Activated CD4-positive, alpha-beta T cell treated with anti-CD3 and anti-CD28 coated beads for 4 hours (primary cell): ENCODE results near the gene PAFAH1B1.
"Not testable (repeated sequence)": the region's sequence is repeated elsewhere in the genome, so short reads cannot be mapped to it uniquely, and the experiment has no call there.

Source experiments
- DNase-seq, 2 donors: peaks; one replicate each; pipeline ENCODE4 v3.0.0-alpha.2; 2020

The PAFAH1B1 gene

DNA sequence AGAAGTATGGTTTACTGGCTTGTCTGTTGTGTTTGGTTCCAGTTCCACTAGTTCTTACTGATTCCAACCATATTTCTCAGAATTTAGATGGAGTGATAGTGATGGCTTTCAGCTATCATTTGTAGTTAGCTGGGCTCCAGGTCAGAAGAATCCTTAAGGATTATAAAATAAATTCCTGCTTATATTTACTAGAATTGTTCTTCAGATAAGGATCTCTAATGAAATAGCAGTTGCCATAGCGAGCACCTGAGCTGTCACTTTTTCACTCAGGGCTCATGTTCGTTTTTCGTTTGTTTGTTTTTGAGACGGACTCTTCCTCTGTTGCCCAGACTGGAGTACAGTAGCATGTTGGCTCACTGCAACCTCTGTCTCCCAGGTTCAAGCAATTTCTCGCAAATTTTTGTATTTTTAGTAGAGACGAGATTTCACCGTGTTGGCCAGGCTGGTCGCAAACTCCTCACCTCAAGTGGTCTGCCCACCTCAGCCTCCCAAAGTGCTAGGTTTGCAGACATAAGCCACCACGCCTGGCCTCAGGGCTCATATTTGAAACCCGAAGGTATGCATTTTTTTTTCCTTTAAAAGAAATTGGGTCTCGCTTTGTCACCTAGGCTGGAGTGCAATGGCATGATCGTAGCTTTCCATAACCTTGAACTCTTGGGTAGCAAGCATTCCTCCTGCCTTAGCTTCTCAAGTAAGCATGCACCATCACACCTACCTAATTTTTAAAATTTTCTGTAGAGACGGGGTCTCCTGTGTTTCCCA lies 42.9 kb downstream of the PAFAH1B1 start:
- DNase-seq, result no peak

DNA sequence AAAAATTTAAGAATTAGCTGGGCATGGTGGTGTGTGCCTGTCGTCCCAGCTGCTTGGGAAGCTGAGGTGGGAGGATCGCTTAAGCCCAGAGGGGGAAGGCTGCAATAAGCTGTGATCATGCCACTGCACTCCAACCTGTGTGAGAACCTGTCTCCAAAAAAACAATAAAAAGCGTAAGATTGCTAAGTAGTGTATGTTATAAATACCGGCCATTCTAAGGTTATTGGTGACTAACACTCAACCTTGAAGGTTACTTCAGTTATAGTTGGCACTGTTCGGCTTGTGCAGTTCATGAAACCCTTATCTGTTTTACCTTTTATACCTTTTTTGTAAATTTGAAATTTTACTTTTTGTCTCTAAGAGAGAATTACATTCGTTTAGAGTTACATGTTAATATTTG lies 44.0 kb downstream of the PAFAH1B1 start:
- DNase-seq, result no peak

DNA sequence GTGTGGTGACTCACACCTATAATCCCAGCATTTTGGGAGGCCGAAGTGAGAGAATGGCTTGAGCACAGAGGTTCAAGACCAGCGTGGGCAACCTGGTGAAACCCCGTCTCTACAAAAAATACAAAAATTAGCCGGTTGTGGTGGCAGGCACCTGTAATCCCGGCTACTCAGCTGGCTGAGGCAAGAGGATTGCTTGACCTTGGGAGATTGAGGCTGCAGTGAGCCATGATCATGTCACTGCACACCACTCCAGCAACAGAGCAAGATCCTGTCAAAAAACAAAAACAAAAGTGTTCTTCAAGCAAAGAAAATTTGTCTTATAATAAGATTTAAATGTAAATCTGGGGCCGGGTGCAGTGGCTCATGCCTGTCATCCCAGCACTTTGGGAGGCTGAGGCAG lies 51.5 kb downstream of the PAFAH1B1 start:
- DNase-seq, result no peak

DNA sequence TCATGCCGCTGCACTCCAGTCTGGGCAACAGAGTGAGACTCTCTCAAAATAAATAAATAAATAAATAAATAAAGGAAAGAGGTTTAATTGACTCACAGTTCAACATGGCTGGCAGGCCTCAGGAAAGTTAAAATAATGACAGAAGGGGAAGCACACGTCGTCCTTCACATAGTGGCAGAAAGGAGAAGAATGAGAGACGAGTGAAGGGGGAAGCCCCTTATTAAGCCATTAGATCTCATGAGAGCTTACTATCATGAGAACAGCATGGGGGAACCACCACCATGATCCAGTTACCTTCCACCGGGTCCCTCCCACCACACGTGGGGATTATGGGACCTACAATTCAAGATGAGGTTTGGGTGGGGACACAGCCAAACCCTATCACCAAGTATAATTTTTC lies 54.5 kb downstream of the PAFAH1B1 start:
- no peak for DNase-seq

DNA sequence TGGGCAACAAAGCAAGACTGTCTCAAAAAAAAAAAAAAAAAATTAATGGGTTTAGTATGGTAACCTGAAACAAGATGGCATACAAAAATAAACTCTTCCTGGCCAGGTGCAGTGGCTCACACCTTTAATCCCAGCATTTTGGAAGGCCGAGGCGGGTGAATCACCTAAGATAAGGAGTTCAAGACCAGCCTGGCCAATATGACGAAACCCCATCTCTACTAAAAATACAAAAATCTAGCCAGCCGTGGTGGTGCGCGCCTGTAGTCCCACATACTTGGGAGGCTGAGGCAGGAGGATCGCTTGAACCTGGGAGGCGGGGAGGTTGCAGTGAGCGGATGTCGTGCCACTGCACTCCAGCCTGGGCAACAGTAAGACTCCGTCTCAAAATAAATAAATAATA lies 55.7 kb downstream of the PAFAH1B1 start:
- DNase-seq, result no peak

DNA sequence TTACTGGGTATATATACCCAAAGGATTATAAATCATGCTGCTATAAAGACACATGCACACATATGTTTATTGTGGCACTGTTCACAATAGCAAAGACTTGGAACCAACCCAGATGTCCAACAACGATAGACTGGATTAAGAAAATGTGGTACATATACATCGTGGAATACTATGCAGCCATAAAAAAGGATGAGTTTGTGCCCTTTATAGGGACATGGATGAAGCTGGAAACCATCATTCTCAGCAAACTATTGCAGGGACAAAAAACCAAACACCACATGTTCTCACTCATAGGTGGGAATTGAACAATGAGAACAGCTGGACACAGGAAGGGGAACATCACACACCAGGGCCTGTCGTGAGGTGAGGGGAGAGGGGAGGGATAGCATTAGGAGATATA lies 59.5 kb downstream of the PAFAH1B1 start:
- not testable (repeated sequence) for DNase-seq

DNA sequence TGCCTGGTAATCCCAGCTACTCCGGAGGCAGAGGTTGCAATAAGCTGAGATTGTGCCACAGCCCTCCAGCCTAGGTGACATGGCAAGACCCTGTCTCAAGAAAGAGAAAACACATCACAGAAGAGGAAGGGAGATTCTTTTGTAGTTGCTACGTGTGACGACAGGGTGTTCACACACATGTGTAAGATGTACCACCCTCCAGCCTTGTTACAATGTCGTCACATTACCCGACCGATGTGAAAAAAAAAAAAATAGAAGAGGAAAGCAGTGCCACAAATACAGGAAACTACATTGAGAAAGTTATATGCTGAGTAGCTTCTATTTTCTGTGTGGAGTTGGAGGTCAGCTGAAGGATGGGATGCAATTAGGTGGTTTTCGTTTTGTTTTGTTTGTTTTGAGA lies 62.1 kb downstream of the PAFAH1B1 start:
- DNase-seq, result no peak

DNA sequence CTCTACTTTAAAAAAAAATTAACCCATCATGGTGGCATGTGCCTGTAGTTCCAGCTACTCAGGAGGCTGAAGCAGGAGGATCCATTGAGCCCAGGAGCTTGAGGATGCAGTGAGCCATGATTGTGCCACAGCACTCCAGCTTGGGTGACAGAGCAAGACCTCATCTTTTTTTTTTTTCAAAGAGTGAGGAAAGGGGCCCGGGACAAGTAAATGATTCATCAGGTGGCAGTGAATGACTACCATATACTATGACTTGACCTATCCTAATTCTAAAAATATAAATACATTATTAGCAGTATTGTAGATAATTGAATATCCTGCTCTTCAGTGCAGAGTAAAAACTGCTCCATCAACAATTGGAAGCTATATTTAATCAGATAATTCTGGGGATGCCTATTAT lies 62.8 kb downstream of the PAFAH1B1 start:
- DNase-seq, result no peak

DNA sequence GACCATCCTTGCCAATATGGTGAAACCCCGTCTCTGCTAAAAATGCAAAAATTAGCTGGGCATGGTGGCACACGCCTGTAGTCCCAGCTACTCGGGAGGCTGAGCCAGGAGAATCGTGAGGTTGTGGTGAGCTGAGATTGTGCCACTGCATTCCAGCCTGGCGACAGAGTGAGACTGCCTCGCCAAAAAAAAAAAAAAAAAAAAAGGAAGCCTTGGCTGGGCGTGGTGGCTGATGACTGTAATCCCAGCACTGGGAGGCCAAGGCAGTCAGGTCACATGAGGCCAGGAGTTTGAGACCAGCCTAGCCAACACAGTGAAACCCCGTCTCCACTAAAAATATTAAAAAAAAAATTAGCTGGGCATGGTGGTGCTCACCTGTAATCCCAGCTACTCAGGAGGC lies 65.9 kb downstream of the PAFAH1B1 start:
- DNase-seq, result not testable (repeated sequence)

DNA sequence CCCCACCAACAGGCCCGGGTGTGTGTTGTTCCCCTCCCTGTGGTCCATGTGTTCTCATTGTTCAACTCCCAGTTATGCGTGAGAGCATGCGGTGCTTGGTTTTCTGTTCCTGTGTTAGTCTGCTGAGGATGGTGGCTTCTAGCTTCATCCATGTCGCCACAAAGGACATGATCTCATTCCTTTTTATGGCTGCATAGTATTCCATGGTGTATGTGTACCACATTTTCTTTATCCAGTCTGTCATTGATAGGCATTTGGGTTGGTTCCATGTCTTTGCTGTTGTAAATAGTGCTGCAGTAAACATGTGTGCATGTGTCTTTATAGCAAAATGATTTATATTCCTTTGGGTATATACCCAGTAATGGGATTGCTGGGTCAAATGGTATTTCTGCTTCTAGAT lies 67.0 kb downstream of the PAFAH1B1 start:
- not testable (repeated sequence) for DNase-seq

DNA sequence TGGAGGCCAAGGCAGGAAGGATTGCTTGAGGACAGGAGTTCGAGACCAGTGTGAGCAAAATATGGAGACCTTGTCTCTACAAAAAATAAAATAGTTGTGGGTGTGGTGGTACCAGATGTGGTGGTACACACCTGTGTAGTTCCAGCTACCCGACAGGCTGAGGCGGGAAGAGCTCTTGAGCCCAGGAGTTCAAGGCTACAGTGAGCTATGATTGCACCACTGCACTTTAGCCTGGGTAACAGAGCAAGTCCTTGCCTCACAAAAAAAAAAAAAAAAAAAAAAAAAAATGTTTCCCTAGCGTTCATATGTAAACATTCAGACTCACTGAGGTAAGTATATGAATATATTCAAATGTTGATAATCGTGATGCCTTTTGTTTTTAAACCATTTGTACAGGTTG lies 78.6 kb downstream of the PAFAH1B1 start:
- DNase-seq, result no peak

DNA sequence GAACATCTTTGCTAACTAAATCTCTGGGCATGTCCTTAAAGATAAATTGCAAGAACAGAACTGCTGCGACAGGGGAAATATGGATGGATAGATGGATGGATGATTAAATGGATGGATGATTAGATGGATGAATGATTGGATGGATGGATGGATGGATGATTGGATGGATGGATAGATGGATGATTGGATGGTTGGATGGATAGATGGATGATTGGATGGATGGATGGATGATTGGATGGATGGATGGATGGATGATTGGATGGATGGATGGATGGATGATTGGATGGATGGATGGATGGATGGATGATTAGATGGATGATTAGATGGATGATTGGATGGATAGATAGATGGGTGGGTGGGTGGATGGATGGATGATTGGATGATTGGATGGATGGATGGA lies 85.8 kb downstream of the PAFAH1B1 start:
- not testable (repeated sequence) for DNase-seq

DNA sequence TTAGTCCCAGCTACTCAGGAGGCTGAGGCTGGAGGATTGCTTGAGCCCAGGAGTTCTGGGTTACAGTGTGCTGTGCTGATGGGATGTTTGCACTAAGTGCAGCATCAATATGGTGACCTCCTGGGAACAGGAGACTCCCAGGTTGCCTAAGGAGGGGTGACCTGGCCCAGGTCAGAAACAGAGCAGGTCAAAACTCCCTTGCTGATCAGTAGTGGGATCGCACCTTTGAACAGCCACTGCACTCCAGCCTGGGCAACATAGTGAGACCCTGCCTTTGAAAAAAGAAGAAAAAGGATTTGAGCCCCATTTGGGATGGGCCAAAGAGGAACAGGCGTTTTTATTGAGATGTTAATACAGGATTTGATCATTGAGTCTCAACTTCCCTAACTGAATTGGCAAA lies 87.5 kb downstream of the PAFAH1B1 start:
- no peak for DNase-seq

DNA sequence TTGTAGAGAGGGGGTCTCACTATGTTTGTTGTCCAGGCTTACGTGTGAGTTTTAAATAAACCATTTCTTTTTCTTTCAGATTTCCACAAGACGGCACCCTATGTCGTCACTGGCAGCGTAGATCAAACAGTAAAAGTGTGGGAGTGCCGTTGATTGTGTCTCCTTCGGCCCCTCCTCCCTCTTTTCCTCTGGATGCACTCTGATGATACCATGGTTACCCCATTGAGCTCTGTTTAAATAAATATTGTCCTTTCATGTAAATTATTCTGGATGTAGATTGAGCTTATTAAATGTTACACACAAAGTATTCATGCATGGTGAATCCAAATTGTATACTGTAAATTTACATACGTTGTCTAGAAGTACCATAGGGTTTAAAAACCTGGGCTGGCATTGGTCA lies 88.2 kb downstream of the PAFAH1B1 start:
- DNase-seq, result no peak

DNA sequence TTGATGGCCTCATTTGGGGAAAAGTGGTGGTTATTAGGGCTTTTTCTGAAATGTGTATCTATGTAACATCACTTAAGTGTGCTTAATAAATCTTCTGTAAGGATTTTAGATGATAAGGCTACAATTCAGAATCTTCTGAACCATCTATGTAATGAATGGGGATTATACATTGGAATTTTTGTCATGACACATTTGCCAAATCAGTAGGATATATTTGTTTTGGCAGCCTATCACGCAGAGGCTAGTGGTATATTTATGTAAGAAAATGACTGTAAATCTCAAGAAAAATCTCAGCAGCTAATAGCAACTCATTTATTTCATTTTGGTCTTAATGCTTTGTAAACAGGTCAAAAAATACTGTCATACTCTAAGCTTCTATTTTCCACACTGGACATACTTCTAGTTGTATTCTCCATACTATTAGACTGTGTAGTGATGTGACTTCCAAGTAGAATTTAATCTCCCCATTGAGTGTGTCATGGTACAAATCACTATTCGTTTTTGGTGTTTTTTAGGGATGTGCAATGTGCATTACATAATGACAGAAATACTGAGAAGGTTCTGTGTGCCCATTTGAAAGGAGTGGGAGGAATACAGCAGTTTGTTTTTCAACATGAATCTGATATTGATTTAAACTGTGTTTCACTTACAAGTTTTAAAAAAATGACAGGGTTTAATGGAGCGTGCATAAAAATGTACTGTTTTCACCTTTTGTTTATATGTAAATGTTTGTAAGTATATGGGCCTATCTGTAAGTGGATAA lies 88.9 kb downstream of the PAFAH1B1 start:
- no peak for DNase-seq

DNA sequence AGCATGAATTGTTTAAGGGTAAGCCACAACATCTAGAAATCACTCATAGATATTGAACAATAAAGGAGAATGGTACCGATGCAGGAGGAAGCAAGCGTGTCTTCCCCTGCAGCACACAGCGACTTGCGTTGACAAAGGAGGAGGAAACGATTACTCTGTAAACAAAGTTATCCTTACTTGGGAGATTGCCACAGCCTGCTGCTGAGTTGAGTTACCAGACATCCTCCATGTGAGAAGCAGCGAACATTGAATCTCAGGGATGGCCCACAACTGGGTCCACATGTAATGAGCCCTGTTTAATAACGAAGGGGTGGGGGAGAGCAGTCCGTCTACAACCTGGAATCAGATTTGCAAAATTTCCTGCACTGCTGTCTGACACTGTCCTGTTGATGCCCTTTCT lies 90.5 kb downstream of the PAFAH1B1 start:
- no peak for DNase-seq

DNA sequence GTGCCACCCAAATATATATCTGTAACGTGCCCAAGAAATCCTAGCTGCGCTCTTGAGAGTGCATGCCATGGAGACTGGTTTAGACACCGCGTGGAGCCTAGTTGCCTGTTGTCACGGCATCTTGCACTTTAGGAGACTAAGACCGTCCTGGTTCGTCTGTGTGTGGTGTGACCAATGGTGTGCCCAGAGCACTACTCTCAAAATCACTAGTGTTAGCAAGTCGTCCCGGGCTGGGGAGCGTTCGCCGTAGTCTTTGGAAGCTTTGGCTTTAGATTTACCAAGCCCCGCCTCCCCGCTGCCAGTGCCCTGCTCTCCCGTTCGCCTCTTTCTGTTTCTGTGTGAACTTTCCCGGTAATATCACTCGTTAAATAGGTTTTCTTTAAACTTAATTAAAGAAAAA lies 91.1 kb downstream of the PAFAH1B1 start:
- DNase-seq, result no peak

DNA sequence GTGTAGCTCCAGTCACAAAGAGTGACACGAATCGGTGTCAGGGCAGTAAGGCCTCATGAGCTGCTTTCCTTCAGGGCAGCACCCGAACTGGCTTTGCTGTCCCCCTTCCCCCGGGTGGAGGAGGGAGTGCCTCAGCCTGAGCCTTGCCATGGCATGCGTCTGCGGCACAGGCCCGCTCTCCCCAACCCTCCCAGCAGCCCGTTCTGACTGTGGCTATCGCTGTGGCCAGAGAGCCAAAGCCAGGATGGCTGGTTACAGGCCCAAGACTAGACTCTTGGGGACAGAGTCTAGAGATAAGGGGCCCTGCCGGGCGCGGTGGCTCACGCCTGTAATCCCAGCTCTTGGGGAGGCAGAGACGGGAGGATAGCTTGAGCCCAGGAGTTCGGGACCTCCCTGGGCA lies 92.2 kb downstream of the PAFAH1B1 start:
- no peak for DNase-seq

DNA sequence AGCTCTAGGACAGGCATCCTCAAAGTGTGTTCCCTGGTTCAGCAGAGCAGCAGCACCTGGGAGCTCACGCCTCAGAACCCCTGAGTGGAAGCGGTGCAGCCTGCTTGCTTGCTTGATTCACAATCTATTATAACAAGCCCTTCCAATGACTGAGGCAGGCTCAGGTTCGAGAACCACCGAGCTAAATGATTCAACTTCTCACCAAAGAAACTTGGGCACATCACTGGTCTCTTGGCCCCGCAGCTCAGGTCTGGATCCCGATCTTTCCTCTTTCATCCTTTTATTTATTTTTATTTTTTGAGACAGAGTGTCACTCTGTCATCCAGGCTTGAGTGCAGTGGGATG lies 93.6 kb downstream of the PAFAH1B1 start:
- no peak for DNase-seq

DNA sequence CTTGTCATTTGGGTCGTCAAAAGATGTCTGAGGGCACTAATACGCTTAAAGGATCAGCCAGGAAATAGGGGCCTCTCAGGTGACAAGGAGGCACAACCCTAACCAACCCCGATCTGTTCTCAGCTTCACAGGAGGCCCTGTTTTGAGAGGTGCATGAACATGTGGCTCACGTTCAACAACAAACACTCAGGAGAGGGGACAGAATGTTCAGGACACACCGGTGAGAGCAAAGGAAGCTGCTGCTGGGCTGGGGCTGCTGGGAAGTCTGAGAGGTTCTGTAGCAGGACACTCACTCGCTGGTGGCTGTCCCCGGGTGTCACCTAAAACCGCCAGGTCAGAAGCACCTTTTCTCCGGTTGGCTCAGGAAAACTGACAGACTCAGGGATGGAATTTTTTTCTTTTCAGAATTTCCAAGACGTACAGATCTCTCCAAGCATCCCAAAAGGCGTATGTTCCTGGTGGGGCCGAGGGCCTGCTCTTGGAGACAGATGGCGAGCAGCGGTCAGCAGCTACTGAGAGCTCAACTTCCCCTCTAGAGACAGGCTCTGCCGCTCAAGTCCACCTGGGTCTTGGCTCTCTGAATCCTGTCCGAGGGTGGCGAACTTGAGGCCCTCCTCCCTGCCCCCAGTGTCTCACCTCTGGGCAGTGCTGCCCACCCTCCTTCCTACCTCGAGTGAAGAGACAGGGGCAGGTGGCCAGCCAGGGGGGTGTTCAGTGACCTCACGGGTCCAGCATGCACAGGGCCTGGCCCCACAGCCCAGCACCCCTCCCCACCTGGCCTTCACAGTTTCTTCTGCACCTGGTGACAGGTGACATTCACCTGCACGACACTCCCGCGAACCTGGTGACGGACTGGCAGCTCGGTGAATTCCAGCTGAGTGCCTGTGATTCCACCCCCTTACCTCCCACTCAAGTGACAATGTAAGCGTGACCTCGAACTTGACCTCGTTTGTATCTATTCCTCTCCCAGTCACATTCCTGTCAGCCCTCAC lies 95.2 kb downstream of the PAFAH1B1 start:
- no peak for DNase-seq

DNA sequence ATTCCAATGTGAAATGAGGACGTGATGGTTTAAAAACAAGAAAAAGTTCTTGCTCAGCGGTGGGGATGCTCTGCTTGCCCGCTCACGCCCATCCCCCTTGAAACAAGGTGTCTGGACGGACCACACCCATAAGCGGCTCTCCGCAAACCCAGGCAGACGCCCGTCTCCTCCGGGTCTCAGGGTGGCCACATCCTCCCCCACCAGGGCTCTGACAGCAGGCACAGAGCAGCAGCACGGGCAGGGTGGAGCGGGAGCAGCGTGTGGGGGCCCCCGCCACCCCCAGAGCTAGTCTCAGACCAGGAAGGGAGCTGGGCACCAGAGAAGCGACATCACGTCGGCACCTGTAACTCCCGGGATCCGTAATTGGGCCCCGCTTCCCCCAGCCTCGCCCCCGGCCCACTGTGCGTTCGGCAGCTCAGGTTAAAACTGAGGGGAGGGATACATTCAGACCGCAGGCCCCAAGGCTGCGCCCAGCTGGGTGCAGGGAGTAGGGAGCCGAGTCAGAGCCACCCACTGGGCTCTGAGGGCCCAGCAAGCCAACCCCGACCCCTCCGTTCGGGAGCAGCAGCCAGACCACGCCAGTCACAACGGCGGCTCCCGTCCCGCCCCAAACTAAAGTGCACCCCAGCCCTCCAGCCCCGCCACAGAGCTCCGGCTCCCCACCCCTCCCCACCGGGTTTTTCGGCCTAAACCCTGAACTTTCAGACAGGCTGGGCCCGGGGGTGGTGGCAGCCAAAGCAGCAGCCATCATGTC lies 96.1 kb downstream of the PAFAH1B1 start:
- no peak for DNase-seq

DNA sequence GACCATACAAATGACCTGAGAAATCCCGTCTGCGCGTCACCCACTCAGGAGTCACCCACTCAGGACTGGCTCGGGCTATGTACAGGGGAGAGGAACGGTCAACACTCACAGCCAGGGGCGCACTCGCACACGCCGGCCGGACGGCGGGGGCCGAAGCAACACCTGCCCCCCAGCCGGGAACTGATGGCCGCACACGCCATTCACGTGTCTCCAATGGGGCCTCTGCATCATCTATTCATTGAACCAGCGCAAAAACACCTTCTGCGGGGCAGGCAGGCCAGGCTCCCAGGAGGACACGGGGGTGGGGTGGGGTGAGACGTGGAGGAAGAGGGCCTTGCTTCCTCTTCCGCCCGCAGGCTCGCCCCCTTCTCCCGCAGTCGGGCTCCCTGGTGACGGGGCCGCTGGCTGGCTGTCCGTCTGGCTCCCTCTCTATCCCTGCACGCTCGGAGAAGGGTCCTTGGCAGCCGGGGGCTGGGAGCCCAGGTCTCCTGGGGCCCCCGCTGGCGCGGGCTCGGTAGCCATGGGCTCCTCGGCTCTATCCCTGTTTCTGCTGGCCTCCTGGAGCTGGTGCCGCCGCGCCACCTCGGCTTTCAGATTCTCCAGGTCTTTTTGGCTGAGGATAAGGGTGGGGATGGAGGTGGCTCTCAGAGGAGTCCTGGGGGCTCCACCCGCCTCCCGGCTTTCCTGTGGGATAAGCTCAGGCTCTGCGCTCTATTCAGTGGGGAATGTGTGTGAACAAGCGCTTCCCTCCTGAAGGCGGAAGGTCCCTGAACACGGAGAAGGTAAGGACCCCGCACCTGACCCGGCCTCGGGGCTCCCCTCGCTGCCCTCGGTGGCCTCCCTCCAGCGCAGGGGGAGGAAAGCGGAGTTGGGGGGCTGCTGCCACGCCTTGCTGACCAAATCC lies 97.0 kb downstream of the PAFAH1B1 start:
- DNase-seq, result no peak
